GM12864 (cell line): ENCODE results near the gene NLRP8.
"Not testable (repeated sequence)": the region's sequence is repeated elsewhere in the genome, so short reads cannot be mapped to it uniquely, and the experiment has no call there.

Experiments
- DNase-seq: peaks from one replicate; pipeline ENCODE4 v3.0.0-alpha.2; 2011; ENCODE audit warnings: low read depth
- H3K4me3 ChIP-seq: 2 replicates; pipeline ENCODE4 v1.5.1; 2011; ENCODE audit warnings: mild to moderate bottlenecking, low read depth, low read length, control low read depth
- TF ChIP-seq, protein P1 (sequence below): IDR thresholded peaks from 2 replicates; pipeline ENCODE4 v1.5.1; 2011; ENCODE audit warnings: low read depth, mild to moderate bottlenecking, moderate library complexity, low read length, control low read depth, inconsistent platforms; ENCODE audit errors: missing control alignments

Gene NLRP8

DNA sequence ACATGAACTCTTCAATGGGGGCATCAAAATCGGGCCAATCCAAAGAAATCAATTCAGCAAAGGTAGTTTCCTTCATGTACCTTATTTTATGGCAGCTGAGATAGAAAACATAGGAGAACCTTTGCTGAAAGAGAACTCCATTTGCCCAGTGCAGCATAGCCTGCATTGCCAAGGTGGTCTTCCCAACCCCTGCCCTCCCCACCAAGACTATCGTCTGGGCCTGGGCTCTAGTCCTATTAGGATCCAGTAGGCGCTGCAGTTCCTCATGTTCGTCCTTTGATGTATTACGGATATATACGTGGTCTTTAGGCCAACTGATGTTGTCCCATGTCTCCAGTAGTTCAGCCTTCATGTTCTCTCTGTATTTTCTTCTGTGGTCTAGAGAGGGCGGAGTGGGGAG lies 34.7 kb upstream of the NLRP8 start:
- TF ChIP-seq, protein P1, sequence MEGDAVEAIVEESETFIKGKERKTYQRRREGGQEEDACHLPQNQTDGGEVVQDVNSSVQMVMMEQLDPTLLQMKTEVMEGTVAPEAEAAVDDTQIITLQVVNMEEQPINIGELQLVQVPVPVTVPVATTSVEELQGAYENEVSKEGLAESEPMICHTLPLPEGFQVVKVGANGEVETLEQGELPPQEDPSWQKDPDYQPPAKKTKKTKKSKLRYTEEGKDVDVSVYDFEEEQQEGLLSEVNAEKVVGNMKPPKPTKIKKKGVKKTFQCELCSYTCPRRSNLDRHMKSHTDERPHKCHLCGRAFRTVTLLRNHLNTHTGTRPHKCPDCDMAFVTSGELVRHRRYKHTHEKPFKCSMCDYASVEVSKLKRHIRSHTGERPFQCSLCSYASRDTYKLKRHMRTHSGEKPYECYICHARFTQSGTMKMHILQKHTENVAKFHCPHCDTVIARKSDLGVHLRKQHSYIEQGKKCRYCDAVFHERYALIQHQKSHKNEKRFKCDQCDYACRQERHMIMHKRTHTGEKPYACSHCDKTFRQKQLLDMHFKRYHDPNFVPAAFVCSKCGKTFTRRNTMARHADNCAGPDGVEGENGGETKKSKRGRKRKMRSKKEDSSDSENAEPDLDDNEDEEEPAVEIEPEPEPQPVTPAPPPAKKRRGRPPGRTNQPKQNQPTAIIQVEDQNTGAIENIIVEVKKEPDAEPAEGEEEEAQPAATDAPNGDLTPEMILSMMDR, result no peak
- DNase-seq, result no peak
- no peak overlapping the region for H3K4me3 ChIP-seq

DNA sequence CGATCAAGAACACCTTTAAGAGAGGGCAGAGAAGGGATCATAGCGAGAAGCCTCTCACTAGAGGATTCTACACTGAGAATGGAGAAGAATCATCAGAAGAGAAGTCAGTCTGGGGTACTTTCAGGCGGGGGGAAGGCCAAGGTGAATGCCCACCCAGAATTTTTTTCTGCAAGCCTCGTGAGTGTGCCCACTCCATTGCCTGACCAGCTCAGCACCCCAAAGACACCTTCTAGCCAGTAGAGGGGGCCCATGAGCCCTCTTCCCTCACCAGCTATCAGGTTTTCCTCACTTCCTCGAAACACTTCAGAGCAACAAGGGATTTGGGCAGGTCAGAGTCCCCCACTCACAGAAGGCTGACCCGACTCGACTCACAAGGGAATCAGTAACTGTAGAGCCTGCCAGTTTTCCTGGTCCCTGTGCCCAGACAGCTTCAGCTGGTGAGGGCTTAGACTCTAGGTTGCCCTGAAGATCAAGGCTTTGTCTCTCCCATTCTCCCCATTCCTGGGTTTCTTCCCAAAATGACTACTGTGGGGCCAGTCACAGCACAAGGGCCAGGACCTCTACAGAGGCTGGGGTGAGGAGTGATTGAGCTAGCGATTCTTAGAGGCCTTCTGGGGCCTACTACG lies 33.9 kb upstream of the NLRP8 start:
- DNase-seq, result no peak
- TF ChIP-seq, protein P1, result peak; percentile 67

DNA sequence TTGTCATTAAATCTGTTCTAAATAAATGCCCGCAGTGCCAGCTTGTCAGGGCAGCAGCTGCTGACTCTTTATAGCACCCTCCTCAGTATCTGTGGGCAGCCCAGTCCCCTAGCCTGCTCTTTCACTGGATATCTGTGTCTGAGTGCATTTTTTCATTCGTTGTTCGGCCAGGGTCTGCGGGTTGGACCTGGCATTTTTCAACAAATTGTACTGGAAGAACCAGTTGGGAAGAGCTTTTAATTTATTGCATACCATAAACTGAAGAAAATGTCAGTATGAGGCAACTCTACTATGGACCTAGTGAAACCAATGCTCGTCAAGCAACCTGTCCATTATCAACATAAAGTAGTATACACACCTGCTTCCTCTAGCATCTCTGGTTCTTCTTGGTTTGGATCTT lies 24.1 kb upstream of the NLRP8 start:
- H3K4me3 ChIP-seq, result no peak overlapping the region
- DNase-seq, result no peak
- TF ChIP-seq, protein P1, result no peak

More for the DNA sequence above, 33.9 kb upstream of the NLRP8 start:
- H3K4me3 ChIP-seq, result no peak overlapping the region

DNA sequence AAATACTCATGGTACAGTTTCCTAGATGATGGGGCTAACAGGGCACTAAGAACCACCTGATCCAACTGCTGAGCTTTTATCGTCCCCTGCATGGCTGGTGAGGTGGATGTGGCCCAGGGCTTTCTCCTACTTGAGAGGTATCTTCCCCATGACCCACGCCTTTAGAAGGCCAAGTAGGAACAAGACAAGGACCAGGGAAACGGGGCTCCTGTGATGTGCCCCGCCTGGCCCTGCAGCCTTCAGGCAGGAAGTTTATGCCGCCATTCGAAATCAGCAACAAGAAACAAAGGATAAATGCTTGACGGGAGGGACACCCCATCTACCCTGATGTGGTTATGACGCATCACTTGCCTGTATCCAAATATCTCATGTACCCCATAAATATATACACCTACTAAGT lies 19.6 kb upstream of the NLRP8 start:
- no peak overlapping the region for H3K4me3 ChIP-seq
- no peak for DNase-seq
- TF ChIP-seq, protein P1, result no peak

DNA sequence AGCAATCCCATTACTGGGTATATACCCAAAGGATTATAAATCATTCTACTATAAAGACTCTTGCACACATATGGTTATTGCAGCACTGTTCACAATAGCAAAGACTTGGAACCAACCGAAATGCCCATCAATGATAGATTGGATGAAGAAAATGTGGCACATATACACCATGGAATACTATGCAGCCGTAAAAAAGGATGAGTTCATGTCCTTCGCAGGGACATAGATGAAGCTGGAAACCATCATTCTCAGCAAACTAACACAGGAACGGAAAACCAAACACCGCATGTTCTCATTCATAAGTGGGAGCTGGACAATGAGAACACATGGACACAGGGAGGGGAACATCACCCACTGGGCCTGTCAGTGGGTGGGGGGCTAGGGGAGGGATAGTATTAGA lies 18.4 kb upstream of the NLRP8 start:
- DNase-seq, H3K4me3 ChIP-seq: not testable (repeated sequence)

DNA sequence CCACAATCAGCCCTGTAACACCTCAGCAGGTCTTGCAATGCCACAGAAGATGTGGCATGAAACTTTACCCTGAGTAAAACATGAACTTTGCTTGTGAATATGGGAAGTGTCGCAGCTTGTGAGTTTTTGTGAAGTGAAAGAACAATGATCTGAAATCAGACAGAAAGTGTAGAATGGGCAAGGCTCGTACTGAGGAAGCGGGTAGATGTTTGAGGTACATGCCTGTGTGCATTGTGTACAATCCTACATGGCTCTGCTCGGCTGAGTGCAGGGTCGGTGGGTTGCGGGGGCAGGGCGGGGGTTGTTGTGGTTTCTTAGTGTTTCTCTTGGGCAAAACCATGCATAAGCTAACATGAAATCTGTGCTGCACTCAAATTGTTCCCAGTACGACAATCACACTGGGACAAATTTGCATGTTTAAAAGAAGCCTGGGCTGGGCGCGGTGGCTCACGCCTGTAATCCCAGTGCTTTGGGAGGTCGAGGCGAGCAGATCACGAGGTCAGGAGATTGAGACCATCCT lies 16.6 kb upstream of the NLRP8 start:
- DNase-seq, result peak; percentile 7
- H3K4me3 ChIP-seq, result no peak overlapping the region
- TF ChIP-seq, protein P1, result no peak

DNA sequence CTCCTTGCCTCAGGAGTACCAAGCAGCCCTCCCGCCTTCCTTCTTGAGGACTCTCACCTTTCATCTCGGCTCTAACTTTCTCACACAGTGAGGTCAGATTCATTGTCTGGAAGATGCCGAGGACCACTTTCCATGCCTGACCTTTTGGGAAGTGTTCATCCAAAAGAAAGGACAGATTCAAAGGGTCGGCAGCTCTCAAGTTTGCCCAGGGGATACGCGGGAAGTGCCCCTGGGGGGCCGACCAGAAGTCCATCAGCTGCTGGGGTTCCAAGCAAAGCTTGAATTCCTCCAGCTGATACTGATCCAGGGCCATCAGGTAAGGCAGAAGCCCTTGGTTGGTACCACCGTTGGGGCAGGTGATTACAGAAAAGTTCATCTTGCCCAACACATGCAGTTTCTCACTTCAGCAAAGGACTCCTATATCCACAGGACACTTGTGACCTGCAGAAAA lies 15.7 kb upstream of the NLRP8 start, which contains the start of gene NLRP13:
Gene NLRP13, minus strand, starts transcription at position 401 of the 451 bp plus-strand sequence. Its CDS starts 25 bp downstream, at position 376.
- H3K4me3 ChIP-seq, result no peak within 1 kb of the TSS
- DNase-seq, result no peak
- TF ChIP-seq, protein P1, result no peak
